Heart left ventricle (tissue), 13 donors: Measurements from ENCODE around the gene COL4A4.

Experiments
- CTCF ChIP-seq, 12 donors: fragments of 200-600 bp; sonication (generic) in 4 of 12; IDR thresholded peaks; one replicate each; pipeline versions ENCODE4 v1.5.0 to v1.8.0; 2018 to 2022; ENCODE audit warnings: antibody characterized with exemption in 12 of 12, mild to moderate bottlenecking in 5 of 12
- POLR2A ChIP-seq, 2 donors: fragments of 450-650 bp; IDR thresholded peaks; one replicate each; pipeline ENCODE4 v1.6.1; 2017; ENCODE audit warnings: antibody characterized with exemption in 2 of 2, mild to moderate bottlenecking in 2 of 2, moderate library complexity in 2 of 2
- donor health status: ischemic (EF 13 %, LVEDD 7.1; RV severe dilation, severe dysfunction).
- donor health status: DM: no; HTN: yes; CAD: no.
- donor health status: DM: no; HTN: no; CAD: no.
- donor health status: ischemic (EF 25% LVEDD 6.9; RV normal size, moderate dysfunction).
- donor health status: ischemic (EF 25% LVEDD 5.7; RV mildly dilated, moderate dysfunction).
- donor health status: ischemic (EF 35%, LVEDD 5.7; RV mildly dilated, moderate dysfunction).
- donor health status: nonischemic (EF 11% LVEDD 7.7; RV severe dilation, severe dysfunction).
- donor health status: DM: yes; HTN: yes; CAD: no.
- donor health status: PGD.
- donor health status: ischemic (EF 29% LVEDD 5.4; RV normal size, mild dysfunction).
- donor health status: nonischemic (EF 23%, LVEDD 6.1; RV moderate dilation, normal function).

GRCh38 chr2:227198866-227199265 is 34.9 kb upstream of the COL4A4 start:
- no peak for TF ChIP-seq CTCF (IDR thresholded peaks at IDR 0.05)
- no peak for TF ChIP-seq POLR2A (IDR thresholded peaks at IDR 0.05)
